GM18870 (cell line): Measurements from ENCODE around the gene SLC12A4.

Experiments used
- ATAC-seq: cut with Tn5 transposase; IDR thresholded peaks from one replicate; pipeline ENCODE4 v1.9.1; 2021; ENCODE audit warnings: moderate library complexity; ENCODE audit not compliant: unreplicated experiment

Gene SLC12A4

DNA sequence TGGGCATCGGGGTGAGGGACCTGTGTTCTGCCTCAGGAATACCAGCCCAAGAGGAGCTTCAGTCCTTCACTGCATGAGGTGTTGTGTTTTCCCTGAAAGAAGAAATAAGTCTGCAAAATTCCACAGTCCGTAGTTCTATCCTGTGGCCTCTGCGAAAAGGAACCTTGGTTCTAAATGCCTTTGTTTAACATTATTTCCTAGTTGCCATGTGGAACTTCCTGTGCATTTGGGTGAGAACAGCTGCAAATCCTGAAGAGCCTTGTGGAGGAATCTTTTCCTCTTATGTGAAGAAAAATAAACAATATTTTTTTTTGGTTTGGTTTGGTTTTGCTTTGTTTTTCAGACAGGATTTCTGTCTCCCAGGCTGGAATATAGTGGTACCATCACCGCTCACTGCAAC, 65.6 kb downstream of the SLC12A4 start:
- no peak for ATAC-seq

DNA sequence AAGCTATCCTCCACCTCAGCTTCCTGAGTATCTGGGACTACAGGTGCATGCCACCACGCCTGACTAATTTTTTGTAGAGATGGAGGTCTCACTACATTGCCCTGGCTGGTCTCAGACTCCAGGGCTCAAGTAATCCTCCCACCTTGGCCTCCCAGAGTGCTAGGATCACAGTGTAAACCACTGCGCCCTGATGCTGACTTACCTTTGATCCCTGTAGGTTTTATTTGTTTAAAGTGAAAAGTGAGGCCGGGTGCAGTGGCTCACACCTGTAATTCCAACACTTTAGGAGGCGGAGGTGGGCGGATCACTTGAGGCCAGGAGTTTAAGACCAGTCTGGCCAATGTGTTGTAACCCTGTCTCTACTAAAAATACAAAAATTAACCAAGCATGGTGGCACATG, 66.7 kb downstream of the SLC12A4 start:
- ATAC-seq: no peak

GRCh38 chr16:67897231-67897630, 71.2 kb downstream of the SLC12A4 start:
- no peak for ATAC-seq

- ATAC-seq: peak; percentile 7
Measured at GRCh38 chr16:67893743-67894399, 74.6 kb downstream of the SLC12A4 start.
